ENCODE measurements around the gene RMND1.
"Not testable (repeated sequence)": the region's sequence is repeated elsewhere in the genome, so short reads cannot be mapped to it uniquely, and the experiment has no call there.

Gene RMND1

DNA sequence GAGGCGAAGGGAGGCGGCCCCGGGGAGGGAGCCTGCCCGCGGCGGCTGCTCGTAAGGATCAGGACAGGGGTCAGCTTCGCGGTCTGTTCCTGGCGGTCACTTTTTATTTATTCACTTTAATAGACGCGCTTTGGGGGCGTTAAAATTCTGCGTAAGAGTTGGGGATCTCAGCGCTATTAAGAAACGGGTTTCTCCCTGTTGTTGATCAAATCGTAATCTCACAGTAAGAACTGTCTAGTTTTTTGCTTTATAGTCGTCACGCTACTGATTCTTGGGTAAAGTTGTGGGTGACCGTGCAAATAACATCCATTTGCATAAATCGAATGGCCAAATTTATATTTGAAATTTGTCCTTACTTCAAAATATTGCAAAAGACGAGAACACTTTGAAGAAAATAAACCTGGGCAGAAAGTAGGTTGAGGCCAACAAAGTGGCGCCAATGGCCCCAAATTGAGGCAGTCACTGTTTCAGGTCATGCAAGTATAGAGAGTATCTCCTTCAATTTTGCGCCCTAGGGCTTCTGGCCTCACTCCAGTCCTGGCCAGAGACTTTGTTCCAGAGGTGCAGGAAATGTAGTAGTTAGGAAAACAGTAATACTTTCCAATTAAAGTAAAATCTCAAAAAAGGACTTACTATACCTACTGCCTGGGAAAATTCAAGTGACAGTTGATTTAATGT is 963 bp upstream of the RMND1 start:
- DNase-seq = no peak

DNA sequence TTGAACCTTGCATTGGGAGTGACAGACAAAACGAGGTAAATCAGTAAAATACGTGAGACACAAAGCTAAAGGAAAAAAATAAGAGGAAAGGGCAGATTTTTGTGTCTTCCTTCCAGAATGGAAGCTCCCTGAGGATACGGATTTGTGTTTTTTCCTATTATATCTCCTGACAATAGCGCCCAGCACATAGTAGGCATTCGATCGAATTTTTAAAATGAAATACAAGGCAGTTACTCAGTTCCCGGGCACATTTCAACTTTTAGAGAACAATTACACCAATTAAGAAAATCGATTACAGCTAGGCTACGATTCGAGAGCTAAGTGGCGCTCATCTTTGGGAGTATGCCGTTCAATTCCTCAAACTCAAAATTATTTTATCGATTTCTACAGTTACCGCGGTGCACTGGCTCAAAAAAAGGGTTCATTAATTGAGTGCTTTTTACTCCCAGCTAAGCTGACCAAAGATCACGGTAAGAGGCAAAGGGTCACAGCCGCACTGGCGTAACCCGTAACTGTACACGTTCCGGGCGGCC is 443 bp downstream of the RMND1 start:
- DNase-seq = no peak

DNA sequence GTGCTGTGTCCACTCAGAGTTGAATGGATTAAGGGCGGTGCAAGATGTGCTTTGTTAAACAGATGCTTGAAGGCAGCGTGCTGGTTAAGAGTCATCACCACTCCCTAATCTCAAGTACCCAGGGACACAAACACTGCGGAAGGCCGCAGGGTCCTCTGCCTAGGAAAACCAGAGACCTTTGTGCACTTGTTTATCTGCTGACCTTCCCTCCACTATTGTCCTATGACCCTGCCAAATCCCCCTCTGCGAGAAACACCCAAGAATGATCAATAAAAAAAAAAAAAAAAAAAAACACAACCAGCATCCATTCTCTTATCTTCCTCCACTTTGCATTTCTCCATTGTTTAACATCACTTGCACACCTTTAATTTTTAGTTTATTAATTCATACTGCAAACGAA is 998 bp downstream of the RMND1 start:
- not testable (repeated sequence) for DNase-seq

DNA sequence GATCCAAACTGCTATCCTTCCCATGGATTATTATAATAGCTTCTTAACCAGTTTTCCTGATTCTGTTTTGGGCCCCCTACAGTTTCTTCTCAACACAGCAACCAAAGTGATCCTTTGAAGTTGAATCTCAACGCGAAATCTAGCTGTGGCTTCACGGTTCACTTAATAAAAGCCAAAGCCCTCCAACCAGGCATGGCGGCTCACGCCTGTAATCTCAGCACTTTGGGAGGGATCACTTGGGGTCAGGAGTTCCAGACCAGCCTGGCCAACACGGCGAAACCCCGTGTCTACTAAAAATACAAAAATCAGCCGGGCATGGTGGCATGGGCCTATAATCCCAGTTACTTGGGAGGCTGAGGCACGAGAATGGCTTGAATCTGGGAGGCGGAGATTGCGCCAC is 3.3 kb downstream of the RMND1 start:
- no peak for DNase-seq

DNA sequence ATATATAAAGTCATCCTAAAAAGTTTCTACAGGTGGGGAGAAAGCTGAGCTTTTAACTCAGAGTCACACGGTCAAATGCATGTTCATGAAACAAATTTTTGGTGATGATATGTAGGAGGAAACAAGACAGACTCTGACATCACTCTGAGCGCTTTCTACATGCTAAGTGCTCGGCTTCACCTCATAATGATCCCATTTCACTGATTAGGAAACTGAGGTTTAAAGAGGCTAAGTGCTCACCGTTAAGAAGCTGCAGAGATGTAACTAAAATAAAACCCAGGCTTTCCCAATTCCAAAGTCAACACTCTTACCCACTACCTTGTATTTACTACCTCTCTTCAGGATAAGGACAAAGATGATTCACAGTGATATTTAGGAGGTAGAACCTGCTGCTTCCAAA is 4.7 kb downstream of the RMND1 start:
- DNase-seq = no peak

DNA sequence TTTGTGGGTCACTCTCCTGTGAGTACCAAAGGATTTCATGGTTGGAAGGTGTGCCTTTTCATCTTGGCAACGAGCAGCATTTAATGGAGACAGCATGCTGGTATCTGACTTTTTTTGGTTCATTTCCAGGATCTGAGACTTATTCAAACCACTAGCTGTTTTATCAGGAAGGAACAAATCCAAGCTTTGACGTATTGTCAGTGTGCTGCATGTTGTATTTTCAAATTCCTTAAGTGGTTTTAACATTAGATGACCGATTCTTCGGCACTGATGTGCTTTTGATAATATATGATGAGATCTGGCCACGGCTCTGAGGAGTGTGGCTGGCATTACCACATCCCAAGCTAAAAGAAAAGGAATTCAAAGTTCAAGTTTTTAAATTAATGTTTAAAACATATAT is 6.4 kb downstream of the RMND1 start:
- DNase-seq = no peak

DNA sequence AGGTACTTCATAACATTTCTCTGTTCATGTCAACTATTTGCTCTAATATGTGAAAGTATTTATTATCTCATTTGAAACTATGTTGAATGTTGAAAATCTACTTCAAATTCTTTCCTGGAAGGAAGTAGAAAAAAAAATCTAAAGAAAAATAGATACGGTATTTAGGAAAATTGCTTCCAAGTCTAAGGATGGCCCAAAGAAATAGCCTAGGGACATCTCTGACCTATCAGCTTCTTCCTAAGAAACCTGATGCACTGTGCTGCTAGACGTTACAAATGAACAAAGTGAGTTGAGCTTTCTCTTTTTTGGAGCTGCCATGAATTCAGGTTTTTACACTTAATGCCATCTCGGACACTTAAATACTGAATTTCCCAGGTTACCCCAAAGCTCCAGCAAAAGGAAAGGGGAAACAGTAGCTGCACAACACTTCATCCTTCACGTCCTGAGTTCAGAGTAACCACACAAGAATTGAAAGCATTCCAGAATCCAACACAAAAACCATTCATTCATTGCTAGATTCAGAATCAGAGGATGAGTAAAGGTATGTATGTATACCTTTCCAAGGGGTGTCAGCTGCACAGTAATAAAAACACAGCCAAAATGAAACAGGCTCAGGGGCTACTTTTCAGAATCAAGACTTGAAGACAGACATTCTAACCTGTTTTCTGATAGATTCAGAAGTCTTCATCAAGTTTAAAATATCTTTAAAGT is 7.9 kb downstream of the RMND1 start:
- no peak for DNase-seq

DNA sequence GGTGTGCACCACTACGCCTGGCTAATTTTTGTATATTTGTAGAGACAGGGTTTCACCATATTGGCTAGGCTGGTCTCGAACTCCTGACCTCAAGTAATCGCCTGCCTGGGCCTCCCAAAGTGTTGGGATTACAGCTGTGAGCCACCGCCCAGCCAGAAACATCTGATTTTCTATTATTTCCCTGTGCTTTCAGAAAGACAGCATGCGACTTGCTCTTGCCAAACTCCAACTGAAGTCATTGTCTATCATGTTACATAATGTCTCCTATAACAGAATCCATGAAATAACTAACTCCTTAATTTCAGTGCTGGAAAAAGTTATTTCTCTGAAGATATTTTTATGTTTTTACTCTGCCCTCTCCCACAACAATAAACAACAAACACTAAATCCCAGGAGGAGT is 8.5 kb downstream of the RMND1 start:
- no peak for DNase-seq

DNA sequence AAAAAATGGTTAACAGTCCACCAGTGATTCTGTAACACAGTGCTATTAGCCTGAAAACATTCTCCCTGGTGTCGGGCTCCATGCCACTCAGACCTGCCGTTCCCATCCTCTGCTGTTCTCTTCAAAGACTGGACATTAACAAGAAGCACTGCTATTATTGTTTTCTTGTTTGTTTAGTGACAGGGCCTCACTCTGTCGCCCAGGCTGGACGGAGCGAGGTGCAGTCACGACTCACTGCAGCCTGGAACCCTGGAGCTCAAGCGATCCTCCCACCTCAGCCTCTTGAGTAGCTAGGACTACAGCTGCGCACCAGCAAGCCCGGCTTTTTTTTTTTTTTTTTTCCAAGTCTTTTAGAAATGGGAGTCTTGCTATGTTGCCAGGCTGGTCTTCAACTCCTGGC is 9.6 kb downstream of the RMND1 start:
- no peak for DNase-seq

DNA sequence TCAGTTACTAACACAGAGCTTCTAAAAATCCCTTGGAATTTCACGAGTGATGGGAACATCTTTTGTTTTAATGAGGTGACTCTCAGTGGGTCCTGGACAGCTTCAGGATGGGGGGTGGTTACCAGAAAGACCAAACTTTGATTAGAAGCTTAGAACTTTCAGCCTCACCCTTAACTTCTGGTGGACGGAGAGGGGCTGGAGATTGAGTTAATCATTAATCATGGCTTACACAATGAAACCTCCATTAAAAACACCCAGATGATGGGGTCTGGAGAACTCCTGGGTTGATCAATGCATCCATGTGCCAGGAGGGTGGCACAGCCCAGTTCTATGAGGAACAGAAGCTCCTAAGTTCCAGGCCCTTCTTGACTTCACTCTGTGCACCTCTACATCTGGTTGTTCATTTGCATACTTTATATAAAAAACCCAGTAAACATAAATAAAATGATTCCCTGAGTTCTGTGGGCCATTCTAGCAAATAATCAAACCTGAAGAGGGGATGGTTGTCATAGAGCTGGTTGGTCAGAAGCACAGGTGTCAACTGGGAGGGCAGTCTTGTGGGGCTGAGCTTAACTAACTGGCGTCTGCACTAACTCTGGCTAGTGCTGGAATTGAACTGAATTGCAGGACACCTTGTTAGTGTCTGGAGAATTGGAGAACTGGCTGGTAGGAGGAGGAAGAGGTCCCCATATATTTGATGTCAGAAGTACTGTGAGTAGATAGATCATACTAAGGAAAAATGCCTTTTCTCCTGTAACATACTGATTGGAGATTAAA is 10.3 kb downstream of the RMND1 start:
- no peak for DNase-seq

DNA sequence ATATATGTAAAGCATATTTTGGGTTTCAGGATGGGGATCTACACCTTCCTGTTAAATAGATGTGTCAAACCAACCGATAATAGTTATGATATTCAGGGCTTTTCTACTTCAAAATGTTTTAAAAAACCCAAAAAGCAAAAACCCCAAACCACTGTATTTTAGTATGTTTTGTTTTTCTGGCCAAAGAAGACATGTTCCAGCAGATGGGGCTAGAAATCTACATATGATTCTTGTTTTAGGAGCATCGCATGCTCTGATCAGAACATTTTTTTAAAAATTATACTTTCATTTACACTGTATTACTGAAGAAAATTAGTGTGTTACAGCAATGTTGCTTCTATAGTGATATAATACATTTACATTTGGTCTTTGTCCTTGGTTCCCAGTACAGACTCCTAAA is 11.0 kb downstream of the RMND1 start:
- peak in 1 of 5 donors; percentile 27 for DNase-seq

DNA sequence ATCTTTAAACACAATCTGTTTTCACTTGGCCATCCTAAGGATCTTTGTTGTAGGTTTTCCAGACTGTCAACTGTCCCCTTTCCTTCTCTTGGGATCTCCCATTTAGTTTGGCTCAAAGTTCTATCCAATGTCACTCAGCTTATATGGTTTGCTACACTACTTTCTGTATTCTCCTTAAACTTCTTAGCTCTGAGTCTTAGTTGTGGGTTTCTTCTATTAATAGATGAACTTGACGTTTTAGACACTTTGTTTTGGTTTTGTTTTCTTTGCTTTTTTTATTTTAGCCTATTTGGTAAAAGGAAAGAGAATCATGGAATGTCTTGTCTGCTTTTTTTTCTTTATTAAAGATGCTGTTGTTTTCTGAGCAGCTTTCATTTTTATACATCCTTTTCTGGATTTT is 11.4 kb downstream of the RMND1 start:
- no peak for DNase-seq

DNA sequence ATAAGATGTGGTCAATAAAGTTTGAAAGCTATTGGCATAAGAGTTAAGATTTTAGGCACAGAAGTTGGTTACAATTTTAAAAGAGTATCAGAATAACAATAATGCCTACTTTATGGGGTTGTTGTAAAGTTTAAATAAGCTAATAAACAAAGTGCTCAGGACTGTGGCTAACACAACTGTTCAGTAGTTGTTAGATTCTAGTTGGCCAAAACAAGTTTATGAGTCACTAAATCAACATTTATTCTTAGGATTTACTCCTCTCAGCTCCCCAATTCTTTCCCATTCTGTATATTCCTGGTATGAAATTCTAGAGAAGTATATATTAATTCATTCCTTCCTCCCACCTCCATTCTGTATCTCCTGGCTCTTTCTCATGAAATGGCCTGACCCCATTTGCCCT is 14.5 kb downstream of the RMND1 start:
- DNase-seq = no peak

DNA sequence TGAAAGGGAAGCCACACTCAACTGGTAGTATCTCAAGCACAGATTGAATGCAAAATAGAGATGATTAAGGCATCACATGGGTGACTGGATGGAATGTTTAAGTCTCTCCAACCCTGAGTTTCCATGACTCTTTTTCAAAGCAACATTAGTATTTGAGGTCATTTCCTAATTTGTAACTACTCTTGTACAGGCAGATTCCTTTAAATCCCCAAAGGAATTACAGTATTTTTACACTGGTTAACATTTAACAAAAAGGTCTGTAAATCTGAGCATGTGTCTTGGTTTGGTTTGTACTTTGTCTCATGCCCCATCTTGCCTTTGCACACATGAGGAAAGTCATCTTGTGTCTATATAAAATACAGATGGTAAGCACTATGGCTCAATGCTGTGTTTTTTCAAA is 15.1 kb downstream of the RMND1 start:
- no peak for DNase-seq

DNA sequence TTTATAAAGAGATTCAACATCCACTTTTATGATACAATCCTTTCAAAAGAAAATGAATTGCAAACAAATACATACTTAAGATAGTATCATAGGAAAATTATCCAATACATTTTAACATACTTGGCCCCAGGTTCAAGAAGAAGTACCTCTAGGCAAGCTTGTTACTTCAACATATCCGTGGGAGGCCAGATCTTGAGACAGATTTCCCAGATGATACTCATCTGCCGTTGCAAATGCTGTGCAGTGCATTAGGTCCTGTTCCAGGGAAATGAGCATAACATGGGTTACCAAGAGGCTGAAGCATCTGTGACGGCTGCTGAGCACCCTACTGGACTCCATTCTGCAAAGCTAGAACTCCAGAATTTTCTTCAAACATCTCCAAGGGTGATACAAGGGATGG is 15.6 kb downstream of the RMND1 start:
- DNase-seq = no peak

DNA sequence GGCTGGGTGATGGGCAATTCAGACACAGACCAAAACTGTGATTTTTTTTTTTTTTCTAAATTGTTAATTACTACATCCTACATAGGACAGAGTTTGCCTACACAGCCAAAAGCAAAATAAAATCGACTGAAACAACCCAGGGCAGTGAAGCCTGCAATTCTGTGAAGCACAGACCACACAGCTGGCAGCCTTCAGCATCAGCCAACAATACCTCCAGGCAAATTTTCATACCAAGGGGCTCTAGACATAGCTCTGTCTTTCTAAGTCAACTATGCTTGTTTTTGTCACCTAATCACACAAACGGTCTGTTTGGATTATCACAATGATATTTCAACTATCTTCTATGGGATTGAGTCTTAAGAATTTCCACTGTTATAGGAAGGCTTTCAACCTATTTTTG is 17.6 kb downstream of the RMND1 start:
- no peak for DNase-seq

DNA sequence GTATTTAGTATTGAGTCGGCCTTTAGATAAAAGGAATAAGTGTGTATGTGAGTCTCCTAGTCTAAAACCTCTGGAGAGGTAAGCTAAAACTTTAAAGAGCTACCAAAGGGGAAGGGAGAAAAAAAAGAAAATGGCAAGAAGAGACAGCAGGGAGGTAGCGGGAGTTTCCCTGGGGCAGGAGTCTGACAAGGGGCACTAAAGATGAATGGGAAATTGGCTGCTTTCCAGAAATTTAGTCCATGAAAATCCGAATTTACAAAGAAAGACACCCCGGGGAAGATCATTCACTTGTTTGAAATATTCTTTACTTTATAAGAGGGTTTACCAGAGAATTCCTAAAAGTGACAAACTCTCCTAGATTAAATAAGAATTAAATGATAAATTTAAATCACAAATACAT is 19.3 kb downstream of the RMND1 start:
- DNase-seq = no peak

DNA sequence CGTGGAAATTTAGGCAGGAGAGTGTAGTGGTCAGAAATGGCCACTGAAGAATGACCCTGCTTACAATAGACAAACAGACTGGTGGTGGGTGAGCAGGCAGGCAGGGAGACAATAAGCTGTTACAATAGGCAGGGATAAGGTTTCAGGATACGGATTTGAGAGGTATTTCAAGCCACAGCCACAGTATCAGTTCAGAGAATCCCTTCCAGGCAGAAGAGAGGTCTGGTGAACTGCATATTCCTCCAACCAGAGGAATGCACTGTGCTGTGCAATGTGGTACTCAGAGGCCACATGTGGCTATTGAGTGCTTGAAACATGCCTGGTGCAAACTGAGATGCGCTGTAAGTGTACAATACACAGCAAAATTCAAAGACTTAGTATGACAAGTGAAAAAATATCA is 20.6 kb downstream of the RMND1 start:
- no peak for DNase-seq

DNA sequence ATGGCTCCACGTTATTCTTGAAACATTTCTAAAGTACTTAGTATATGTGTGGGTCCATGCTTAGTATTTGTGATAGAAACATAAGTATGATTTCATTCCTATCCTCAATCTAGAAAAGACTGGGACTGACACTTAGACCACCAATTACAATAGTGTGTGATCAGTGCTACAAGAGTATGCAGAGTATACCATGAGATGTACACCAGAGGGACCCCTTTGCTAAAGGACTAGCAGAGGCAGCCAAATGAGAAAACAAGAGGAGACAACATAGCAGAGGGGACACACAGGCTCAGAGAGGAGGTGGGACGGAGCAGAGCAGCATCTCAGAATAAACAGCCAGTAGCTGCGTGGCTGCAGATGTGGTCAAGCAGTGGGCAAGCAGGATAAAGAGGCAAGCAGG is 21.0 kb downstream of the RMND1 start:
- no peak for DNase-seq

DNA sequence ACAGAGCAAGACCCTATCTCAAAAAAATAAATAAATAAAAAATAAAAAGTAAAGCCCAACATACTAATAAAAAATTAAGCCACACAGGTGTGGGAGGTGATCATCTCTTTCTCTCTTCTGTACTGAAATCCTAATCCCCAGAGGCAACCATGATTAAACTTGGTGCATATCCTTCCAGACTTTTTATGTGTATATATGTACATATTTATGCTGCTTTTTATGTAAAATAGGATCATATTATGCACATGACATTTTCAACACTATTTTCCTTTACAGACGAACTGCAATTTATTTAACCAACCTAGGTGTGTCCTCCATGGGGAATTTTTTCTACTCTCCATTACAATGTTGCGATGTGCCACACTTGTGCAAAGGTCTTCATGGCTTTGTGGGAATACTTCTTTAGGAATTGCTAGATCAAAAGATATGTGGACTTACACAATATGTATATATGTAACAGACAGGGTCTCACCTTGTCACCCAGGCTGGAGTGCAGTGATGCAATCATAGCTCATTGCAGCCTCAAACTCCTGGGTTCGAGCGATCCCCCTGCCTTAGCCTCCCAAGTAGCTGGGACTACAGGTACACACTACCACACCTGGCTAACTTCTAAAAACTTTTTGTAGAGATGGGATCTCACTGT is 23.7 kb downstream of the RMND1 start:
- no peak for DNase-seq

DNA sequence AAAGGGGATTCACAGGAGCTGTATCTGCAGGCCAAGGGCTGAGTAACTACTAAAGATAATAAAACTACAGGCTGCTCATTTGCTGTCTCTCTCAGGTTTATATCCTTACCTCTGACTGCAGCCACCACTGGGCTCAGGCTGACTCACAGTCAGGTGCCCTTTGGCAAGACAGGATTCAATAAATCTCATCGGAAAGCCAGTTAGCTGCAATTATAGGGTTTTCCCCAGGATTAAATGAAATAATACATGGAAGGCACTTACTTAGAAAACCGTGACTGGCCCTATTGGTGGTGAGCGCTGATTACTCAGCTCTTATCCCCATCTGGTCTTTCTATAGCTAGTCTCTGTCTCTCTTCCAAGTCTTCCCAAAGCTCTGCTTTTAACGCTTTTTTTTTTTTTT is 26.4 kb downstream of the RMND1 start:
- DNase-seq = no peak

DNA sequence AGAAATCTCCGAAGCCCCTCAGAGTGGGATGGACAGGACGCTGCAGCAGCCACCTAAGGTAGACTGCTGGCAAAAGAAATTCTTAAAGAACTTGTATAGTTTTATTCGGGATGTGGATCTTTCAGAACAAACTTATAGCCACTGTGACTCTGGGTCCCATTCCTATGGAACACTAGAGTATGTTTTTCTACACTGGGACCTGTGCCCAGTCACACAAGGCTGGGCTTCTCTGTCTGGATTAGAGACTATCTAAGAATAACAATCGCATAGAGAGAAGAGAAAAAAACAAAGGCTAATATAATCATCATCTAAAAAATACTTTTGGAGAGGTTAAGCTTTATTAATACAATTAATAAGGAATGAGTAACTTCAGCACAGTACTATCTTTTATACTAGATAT is 28.9 kb downstream of the RMND1 start:
- no peak for DNase-seq

DNA sequence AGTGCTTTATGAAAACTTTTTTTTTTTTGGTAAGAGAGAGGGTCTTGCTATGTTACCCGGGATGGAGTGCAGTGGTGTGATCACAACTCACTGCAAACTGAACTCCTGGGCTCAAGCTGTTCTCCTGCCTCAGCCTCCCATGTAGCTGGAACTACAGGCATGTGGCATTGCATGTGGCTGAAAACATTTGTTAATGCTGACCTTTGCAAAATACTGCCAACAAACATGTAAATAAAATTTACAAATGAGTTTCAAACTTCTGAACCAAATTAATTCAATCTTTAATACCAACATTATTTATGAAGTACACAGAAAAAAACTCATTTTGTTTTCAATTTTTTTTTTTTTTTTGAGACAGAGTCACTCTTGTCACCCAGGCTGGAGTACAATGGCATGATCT is 34.4 kb downstream of the RMND1 start:
- DNase-seq = no peak
